Gastroesophageal sphincter (tissue), 3 donors: ENCODE data around the gene SCAP.
"Not testable (repeated sequence)": the region's sequence is repeated elsewhere in the genome, so short reads cannot be mapped to it uniquely, and the experiment has no call there.

ENCODE experiments used
- EP300 ChIP-seq: sonication (generic); formaldehyde crosslinking; IDR thresholded peaks from one replicate; pipeline ENCODE4 v1.6.1; 2017; ENCODE audit warnings: antibody characterized with exemption, mild to moderate bottlenecking
- TF ChIP-seq, protein P1 (sequence below), 4 experiments: fragments of 200-600 bp in 2 of 4; fragments of 450-650 bp in 2 of 4; sonication (generic) in 1 of 4; IDR thresholded peaks; one replicate each; pipeline ENCODE4 v1.5.1; 2017 to 2019; ENCODE audit warnings: antibody characterized with exemption in 4 of 4, mild to moderate bottlenecking in 2 of 4, moderate library complexity in 2 of 4

DNA sequence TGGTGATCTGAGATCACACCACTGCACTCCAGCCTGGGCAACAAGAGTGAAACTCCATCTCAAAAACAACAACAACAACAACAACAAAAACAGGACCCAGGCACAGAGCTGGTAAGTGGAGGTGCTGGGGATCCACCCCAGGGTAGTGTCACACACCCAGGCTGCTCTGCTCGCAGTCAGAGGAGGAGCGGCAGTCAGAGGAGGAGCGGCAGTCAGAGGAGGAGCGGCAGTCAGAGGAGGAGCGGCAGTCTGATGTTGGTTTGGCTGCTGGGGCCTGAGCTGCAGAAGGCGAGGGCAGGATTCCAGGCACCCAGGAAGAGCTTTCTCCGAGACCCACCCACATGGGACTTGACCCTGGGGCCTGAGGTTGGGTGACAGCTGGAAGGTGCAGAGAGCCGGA is 105.7 kb downstream of the SCAP start:
- TF ChIP-seq, protein P1, sequence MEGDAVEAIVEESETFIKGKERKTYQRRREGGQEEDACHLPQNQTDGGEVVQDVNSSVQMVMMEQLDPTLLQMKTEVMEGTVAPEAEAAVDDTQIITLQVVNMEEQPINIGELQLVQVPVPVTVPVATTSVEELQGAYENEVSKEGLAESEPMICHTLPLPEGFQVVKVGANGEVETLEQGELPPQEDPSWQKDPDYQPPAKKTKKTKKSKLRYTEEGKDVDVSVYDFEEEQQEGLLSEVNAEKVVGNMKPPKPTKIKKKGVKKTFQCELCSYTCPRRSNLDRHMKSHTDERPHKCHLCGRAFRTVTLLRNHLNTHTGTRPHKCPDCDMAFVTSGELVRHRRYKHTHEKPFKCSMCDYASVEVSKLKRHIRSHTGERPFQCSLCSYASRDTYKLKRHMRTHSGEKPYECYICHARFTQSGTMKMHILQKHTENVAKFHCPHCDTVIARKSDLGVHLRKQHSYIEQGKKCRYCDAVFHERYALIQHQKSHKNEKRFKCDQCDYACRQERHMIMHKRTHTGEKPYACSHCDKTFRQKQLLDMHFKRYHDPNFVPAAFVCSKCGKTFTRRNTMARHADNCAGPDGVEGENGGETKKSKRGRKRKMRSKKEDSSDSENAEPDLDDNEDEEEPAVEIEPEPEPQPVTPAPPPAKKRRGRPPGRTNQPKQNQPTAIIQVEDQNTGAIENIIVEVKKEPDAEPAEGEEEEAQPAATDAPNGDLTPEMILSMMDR (IDR thresholded peaks at IDR 0.05): not testable (repeated sequence)
- not testable (repeated sequence) for TF ChIP-seq EP300
